Astrocyte (in vitro differentiated cells and primary cell): ENCODE data around the gene ZNF740. TPM values are rescaled to one million over a fixed set of nuclear protein-coding genes. Genes with fewer than 3 reads are reported as not detected.

Experiments
- DNase-seq: peaks from one replicate; pipeline ENCODE4 v3.0.0-alpha.2; 2010; ENCODE audit warnings: low read depth
- FAIRE-seq: peaks from 2 replicates; lab custom pipeline; 2011; peaks lifted over from hg19 to GRCh38; lab: Jason Lieb, UNC
- H2AFZ ChIP-seq: 2 replicates; pipeline ENCODE4 v1.6.0; 2012; ENCODE audit warnings: low read depth, low read length, inconsistent platforms
- H3K27ac ChIP-seq: 2 replicates; pipeline ENCODE4 v1.5.1; 2011; ENCODE audit warnings: low read depth, low read length, inconsistent platforms
- H3K27me3 ChIP-seq: 2 replicates; pipeline ENCODE4 v1.6.0; 2011; ENCODE audit warnings: low read length, inconsistent platforms; ENCODE audit not compliant: insufficient read depth
- H3K36me3 ChIP-seq: 2 replicates; pipeline ENCODE4 v1.5.1; 2011; ENCODE audit warnings: low read length, inconsistent platforms; ENCODE audit not compliant: insufficient read depth
- H3K4me1 ChIP-seq: 2 replicates; pipeline ENCODE4 v1.5.1; 2011; ENCODE audit warnings: low read length, inconsistent platforms; ENCODE audit not compliant: insufficient read depth
- H3K4me2 ChIP-seq: 2 replicates; pipeline ENCODE4 v1.6.0; 2012; ENCODE audit warnings: low read length, inconsistent platforms
- H3K4me3 ChIP-seq: 2 replicates; pipeline ENCODE4 v1.5.1; 2011; ENCODE audit warnings: low read depth, mild to moderate bottlenecking, low read length, inconsistent platforms; ENCODE audit not compliant: insufficient read depth
- H3K79me2 ChIP-seq: 2 replicates; pipeline ENCODE4 v1.6.0; 2012; ENCODE audit warnings: mild to moderate bottlenecking, low read length, inconsistent platforms; ENCODE audit not compliant: insufficient read depth
- H3K9ac ChIP-seq: 2 replicates; pipeline ENCODE4 v1.6.0; 2012; ENCODE audit warnings: mild to moderate bottlenecking, low read length, inconsistent platforms
- H3K9me3 ChIP-seq: 2 replicates; pipeline ENCODE4 v1.5.1; 2012; ENCODE audit warnings: low read depth, mild to moderate bottlenecking, low read length, inconsistent platforms; ENCODE audit not compliant: insufficient read depth
- H4K20me1 ChIP-seq: 2 replicates; pipeline ENCODE4 v1.6.0; 2012; ENCODE audit warnings: low read length, inconsistent platforms; ENCODE audit not compliant: insufficient read depth
- H3K27ac Mint-ChIP-seq: one replicate; pipeline ENCODE4 v1.8.0; 2021; ENCODE audit warnings: mild to moderate bottlenecking, mixed read lengths; ENCODE audit not compliant: unreplicated experiment
- H3K27me3 Mint-ChIP-seq: one replicate; pipeline ENCODE4 v1.8.0; 2021; ENCODE audit warnings: low read depth, mixed read lengths; ENCODE audit not compliant: unreplicated experiment
- H3K36me3 Mint-ChIP-seq: one replicate; pipeline ENCODE4 v1.8.0; 2021; ENCODE audit warnings: low read depth, mixed read lengths; ENCODE audit not compliant: unreplicated experiment
- H3K4me1 Mint-ChIP-seq: one replicate; pipeline ENCODE4 v1.8.0; 2021; ENCODE audit warnings: low read depth, mixed read lengths; ENCODE audit not compliant: unreplicated experiment
- H3K4me3 Mint-ChIP-seq: one replicate; pipeline ENCODE4 v1.8.0; 2021; ENCODE audit warnings: mild to moderate bottlenecking, moderate library complexity, mixed read lengths; ENCODE audit not compliant: unreplicated experiment
- H3K9me3 Mint-ChIP-seq: one replicate; pipeline ENCODE4 v1.8.0; 2021; ENCODE audit warnings: mild to moderate bottlenecking, mixed read lengths; ENCODE audit not compliant: unreplicated experiment
- EZH2 ChIP-seq: IDR thresholded peaks from 2 replicates; pipeline ENCODE4 v1.6.1; 2012; ENCODE audit warnings: mild to moderate bottlenecking, low read length, inconsistent platforms; ENCODE audit not compliant: insufficient read depth
- total RNA-seq: library from RNA; stranded (reverse); gene quantifications from 2 replicates; pipeline ENCODE4 v1.2.1, GENCODE V29; 2021
- TF ChIP-seq, protein P1 (sequence below): IDR thresholded peaks from 2 replicates; pipeline ENCODE4 v1.5.1; 2011; ENCODE audit warnings: low read depth, mild to moderate bottlenecking, inconsistent platforms, low read length, moderate library complexity; ENCODE audit not compliant: insufficient read depth

The ZNF740 gene
- total RNA-seq, 1 donor from 2014 or later = 31.0 TPM

DNA sequence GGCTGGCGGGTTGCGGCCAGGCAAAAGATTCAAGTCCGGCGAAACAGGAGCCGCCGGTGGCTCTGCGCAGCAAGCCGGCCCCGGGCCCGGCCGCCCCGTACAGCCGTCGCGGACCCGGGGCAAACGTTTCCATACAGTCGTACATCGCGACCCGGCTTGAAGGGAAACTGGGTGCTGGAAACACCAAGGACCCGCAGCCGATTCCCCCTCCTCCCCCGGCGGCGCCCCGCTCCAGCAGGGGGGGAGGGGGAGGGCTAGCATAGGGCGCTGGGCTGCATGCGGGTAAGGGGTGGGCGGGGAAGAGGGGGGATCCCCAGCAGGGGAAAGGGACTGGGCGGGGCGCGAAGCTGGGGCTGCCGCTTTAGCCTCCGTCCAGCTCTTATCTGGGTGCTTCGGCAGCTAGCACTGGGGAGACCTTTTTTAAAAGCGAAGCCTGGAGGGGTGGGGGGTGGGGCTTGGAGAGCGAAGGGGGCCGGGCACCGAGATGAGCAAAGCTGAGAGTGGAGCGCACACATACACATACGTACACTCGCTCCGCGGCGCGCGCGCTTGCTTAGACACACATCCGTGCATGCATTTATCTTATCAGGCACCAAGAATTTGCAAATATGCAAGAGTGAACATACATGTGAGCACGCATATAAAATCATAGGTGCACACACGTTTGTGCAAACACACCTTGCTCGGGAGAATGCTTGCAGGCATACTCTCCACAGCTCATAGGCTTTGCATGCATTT, 39.6 kb downstream of the ZNF740 start:
- Mint-ChIP-seq H3K4me1 (peaks cover 48% of the 10 kb centered on the region), H3K4me3 (peak overlapping the region; percentile 87), H3K9me3 (no peaks in the 10 kb centered on the region), H3K27me3 (peaks cover 8% of the 10 kb centered on the region), H3K36me3 (no peaks in the 10 kb centered on the region), H3K27ac (peak overlapping the region; percentile 53)
- no peak for FAIRE-seq
- Histone ChIP-seq H3K27ac (peak overlapping the region; percentile 44), H3K36me3 (no peaks in the 10 kb centered on the region), H4K20me1 (peaks cover 34% of the 10 kb centered on the region), H2AFZ (peak overlapping the region; percentile 61), H3K4me2 (peak overlapping the region; percentile 100), H3K9me3 (no peaks in the 10 kb centered on the region), H3K4me3 (peak overlapping the region; percentile 80), H3K79me2 (peaks cover 38% of the 10 kb centered on the region), H3K27me3 (no peaks in the 10 kb centered on the region), H3K9ac (peak overlapping the region; percentile 80), H3K4me1 (peaks cover 59% of the 10 kb centered on the region)
- peak; percentile 70 for DNase-seq
- no peak for TF ChIP-seq EZH2
- TF ChIP-seq, protein P1, sequence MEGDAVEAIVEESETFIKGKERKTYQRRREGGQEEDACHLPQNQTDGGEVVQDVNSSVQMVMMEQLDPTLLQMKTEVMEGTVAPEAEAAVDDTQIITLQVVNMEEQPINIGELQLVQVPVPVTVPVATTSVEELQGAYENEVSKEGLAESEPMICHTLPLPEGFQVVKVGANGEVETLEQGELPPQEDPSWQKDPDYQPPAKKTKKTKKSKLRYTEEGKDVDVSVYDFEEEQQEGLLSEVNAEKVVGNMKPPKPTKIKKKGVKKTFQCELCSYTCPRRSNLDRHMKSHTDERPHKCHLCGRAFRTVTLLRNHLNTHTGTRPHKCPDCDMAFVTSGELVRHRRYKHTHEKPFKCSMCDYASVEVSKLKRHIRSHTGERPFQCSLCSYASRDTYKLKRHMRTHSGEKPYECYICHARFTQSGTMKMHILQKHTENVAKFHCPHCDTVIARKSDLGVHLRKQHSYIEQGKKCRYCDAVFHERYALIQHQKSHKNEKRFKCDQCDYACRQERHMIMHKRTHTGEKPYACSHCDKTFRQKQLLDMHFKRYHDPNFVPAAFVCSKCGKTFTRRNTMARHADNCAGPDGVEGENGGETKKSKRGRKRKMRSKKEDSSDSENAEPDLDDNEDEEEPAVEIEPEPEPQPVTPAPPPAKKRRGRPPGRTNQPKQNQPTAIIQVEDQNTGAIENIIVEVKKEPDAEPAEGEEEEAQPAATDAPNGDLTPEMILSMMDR = no peak

DNA sequence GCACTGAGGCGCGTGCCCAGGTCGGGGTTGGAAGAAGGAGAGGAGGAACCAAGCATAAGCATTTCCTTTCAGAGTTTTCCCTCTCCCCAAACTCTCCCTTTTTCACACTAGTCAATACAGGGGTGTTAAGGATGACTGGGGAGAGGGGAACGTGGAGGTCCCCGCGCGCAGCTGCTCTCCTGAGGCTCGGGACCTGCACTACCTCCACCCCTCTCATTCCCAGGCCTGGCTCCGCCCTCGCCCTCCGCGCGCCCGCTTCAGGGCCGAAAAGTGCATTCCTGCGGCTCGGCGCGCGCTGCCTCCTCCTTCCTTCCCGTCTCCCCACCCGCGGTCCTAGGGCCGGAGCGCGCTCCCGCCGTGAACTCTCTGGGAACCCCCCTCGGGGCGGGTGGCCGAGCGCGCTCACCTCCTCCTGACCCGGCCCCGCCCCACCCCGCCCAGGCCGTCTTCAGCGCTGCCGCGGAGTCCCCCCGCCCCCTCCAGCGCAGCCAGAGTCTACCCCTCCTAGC, 40.2 kb downstream of the ZNF740 start:
- Histone ChIP-seq H3K79me2 (peaks cover 36% of the 10 kb centered on the region), H3K27me3 (no peaks in the 10 kb centered on the region), H3K4me1 (peaks cover 59% of the 10 kb centered on the region), H3K4me2 (peak overlapping the region; percentile 100), H3K4me3 (peak overlapping the region; percentile 80), H3K27ac (peak overlapping the region; percentile 96), H3K36me3 (no peaks in the 10 kb centered on the region), H3K9ac (peak overlapping the region; percentile 92), H2AFZ (peak overlapping the region; percentile 93), H4K20me1 (peaks cover 28% of the 10 kb centered on the region), H3K9me3 (no peaks in the 10 kb centered on the region)
- DNase-seq (peak; percentile 88), FAIRE-seq (no peak)
- peak overlapping the region; percentile 87 for H3K4me3 Mint-ChIP-seq
- TF ChIP-seq EZH2 = no peak
- TF ChIP-seq, protein P1 = no peak
- peaks cover 2% of the 10 kb centered on the region for H3K36me3 Mint-ChIP-seq
- H3K4me1 Mint-ChIP-seq = peaks cover 52% of the 10 kb centered on the region
- H3K27ac Mint-ChIP-seq = no peak overlapping the region
- H3K27me3 Mint-ChIP-seq = peaks cover 5% of the 10 kb centered on the region
- no peaks in the 10 kb centered on the region for H3K9me3 Mint-ChIP-seq
